Measurements from ENCODE around the gene TP53BP1. TPM values are rescaled to one million over a fixed set of nuclear protein-coding genes. Genes with fewer than 3 reads are reported as not detected.

TP53BP1 gene
- total RNA-seq, 4 donors from 2014 or later, result 46.4 to 98.0 (median 72.7) TPM

GRCh38 chr15:43516185-43516584, 23.2 kb upstream of the TP53BP1 start:
- Histone ChIP-seq H3K27me3 (no peaks in the 10 kb centered on the region), H3K27ac (peak overlapping the region in 2 of 3 donors; percentile 11 to 37), H3K36me3 (no peaks in the 10 kb centered on the region), H3K4me1 (peaks cover 7 to 25% of the 10 kb centered on the region in 2 donors), H3K4me3 (replicated peaks in 1 of 3) (no peak overlapping the region), H3K9me3 (no peaks in the 10 kb centered on the region)
- intact Hi-C loops (cut with DNase I), result no loop called here
- 42 to 48% methylated on average over 5 of the region's 5 CpGs for WGBS, 2 donors
- no peak for TF ChIP-seq POLR2A (IDR thresholded peaks at IDR 0.05)
- TF ChIP-seq, protein P1, sequence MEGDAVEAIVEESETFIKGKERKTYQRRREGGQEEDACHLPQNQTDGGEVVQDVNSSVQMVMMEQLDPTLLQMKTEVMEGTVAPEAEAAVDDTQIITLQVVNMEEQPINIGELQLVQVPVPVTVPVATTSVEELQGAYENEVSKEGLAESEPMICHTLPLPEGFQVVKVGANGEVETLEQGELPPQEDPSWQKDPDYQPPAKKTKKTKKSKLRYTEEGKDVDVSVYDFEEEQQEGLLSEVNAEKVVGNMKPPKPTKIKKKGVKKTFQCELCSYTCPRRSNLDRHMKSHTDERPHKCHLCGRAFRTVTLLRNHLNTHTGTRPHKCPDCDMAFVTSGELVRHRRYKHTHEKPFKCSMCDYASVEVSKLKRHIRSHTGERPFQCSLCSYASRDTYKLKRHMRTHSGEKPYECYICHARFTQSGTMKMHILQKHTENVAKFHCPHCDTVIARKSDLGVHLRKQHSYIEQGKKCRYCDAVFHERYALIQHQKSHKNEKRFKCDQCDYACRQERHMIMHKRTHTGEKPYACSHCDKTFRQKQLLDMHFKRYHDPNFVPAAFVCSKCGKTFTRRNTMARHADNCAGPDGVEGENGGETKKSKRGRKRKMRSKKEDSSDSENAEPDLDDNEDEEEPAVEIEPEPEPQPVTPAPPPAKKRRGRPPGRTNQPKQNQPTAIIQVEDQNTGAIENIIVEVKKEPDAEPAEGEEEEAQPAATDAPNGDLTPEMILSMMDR (IDR thresholded peaks at IDR 0.05), result no peak
- peak; percentile 9 to 34 for DNase-seq

DNA sequence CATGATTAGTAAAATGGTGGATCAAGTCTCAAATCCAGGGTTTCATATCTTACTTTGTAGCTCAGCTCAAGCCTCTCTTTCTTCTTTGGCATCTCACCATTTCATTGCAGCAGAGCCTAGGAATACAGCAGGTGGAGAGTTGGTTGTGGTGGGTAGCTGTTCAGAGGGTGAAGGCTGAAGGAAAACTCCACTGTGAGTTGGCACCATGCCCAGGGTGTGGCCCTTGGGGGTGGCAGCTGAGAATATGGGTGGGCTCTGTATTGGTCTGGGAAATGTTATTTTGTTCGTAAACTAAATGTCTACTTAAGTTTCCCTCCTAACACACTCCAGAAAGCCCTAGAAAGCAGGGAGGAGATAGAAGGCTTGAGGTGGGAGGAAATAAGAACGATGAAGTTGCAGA, 22.8 kb upstream of the TP53BP1 start:
- TF ChIP-seq, protein P1 (IDR thresholded peaks at IDR 0.05), result no peak
- TF ChIP-seq POLR2A (IDR thresholded peaks at IDR 0.05), result no peak
- H3K4me3 ChIP-seq (replicated peaks in 1 of 3), result no peak overlapping the region
- 43 to 45% methylated on average over 2 of the region's 2 CpGs for WGBS, 2 donors
- H3K27ac ChIP-seq, result peak overlapping the region in 1 of 3 donors; percentile 11
- H3K9me3 ChIP-seq, result no peaks in the 10 kb centered on the region
- peaks cover 7 to 28% of the 10 kb centered on the region in 2 donors for H3K4me1 ChIP-seq
- intact Hi-C loops (cut with DNase I), result no loop called here
- DNase-seq, result no peak
- no peaks in the 10 kb centered on the region for H3K36me3 ChIP-seq
- no peaks in the 10 kb centered on the region for H3K27me3 ChIP-seq

GRCh38 chr15:43514241-43515057, 21.5 kb upstream of the TP53BP1 start:
- H3K4me1 ChIP-seq, result peaks cover 14 to 33% of the 10 kb centered on the region in 2 donors
- no peaks in the 10 kb centered on the region for H3K36me3 ChIP-seq
- peak overlapping the region in 2 of 3 donors; percentile 5 to 38 for H3K27ac ChIP-seq
- 62 to 63% methylated on average over 4 of the region's 4 CpGs for WGBS, 2 donors
- H3K9me3 ChIP-seq, result no peaks in the 10 kb centered on the region
- DNase-seq, result no peak
- intact Hi-C loops (cut with DNase I), result no loop called here
- H3K27me3 ChIP-seq, result no peaks in the 10 kb centered on the region
- peak in 1 of 2 donors; percentile 16 for TF ChIP-seq POLR2A (IDR thresholded peaks at IDR 0.05)
- TF ChIP-seq, protein P1 (IDR thresholded peaks at IDR 0.05), result peak in 4 of 6 experiments; percentile 28 to 59 (median 52)
- no peak overlapping the region for H3K4me3 ChIP-seq (replicated peaks in 1 of 3)

- H3K27ac ChIP-seq, result peak overlapping the region in 1 of 3 donors; percentile 2
- H3K4me1 ChIP-seq, result peaks cover 14 to 29% of the 10 kb centered on the region in 2 donors
- TF ChIP-seq, protein P1 (IDR thresholded peaks at IDR 0.05), result no peak
- no peak for TF ChIP-seq POLR2A (IDR thresholded peaks at IDR 0.05)
- DNase-seq, result no peak
- H3K27me3 ChIP-seq, result no peaks in the 10 kb centered on the region
- no peak overlapping the region for H3K4me3 ChIP-seq (replicated peaks in 1 of 3)
- intact Hi-C loops (cut with DNase I), result no loop called here
- WGBS, 2 donors, result 77 to 84% methylated on average over 1 of the region's 1 CpG
- no peaks in the 10 kb centered on the region for H3K36me3 ChIP-seq
- no peaks in the 10 kb centered on the region for H3K9me3 ChIP-seq
These were observed 20.6 kb upstream of the TP53BP1 start for GRCh38 chr15:43513550-43513949.
